Upper lobe of left lung (tissue), 6 donors: ENCODE measurements around the gene NFATC3. TPM values are rescaled to one million over a fixed set of nuclear protein-coding genes. Genes with fewer than 3 reads are reported as not detected.
"Not testable (repeated sequence)": the region's sequence is repeated elsewhere in the genome, so short reads cannot be mapped to it uniquely, and the experiment has no call there.

Experiments used
- ATAC-seq, 2 donors: fragments of 200-7000 bp; cut with Tn5 transposase; one replicate each; pipeline ENCODE4 v1.9.1; 2022; ENCODE audit warnings: mild to moderate bottlenecking in 2 of 2, moderate library complexity in 2 of 2; ENCODE audit not compliant: low FRiP score in 2 of 2
- DNase-seq, 2 donors: peaks; one replicate each; pipeline ENCODE4 v3.0.0-alpha.2; 2019 to 2020
- H3K27ac ChIP-seq, 4 donors: fragments of 200-600 bp; sonication (generic); one replicate each; pipeline ENCODE4 v1.5.1; 2016 to 2019
- H3K27me3 ChIP-seq, 4 donors: fragments of 200-600 bp; sonication (generic); one replicate each; pipeline ENCODE4 v1.5.1; 2017 to 2019
- H3K36me3 ChIP-seq, 4 donors: fragments of 200-600 bp; sonication (generic); one replicate each; pipeline ENCODE4 v1.5.1; 2016 to 2019
- H3K4me1 ChIP-seq, 4 donors: fragments of 200-600 bp; sonication (generic); one replicate each; pipeline ENCODE4 v1.5.1; 2018 to 2019
- H3K4me3 ChIP-seq, 4 donors: fragments of 200-600 bp; sonication (generic); one replicate each; pipeline ENCODE4 v1.5.1; 2017 to 2019; ENCODE audit warnings: mild to moderate bottlenecking in 2 of 4, moderate library complexity in 1 of 4
- H3K9me3 ChIP-seq, 4 donors: fragments of 200-600 bp; sonication (generic); one replicate each; pipeline ENCODE4 v1.5.1; 2018 to 2019
- CTCF ChIP-seq, 6 experiments: fragments of 450-650 bp in 4 of 6; fragments of 200-600 bp in 2 of 6; sonication (generic) in 2 of 6; IDR thresholded peaks; one replicate each; pipeline ENCODE4 v1.5.1; 2016 to 2019; ENCODE audit warnings: antibody characterized with exemption in 6 of 6
- EP300 ChIP-seq, 4 donors: sonication (generic); formaldehyde crosslinking; IDR thresholded peaks; one replicate each; pipeline ENCODE4 v1.5.1; 2017; ENCODE audit warnings: antibody characterized with exemption in 4 of 4, control low read depth in 2 of 4
- POLR2A ChIP-seq, 4 donors: fragments of 450-650 bp; IDR thresholded peaks; one replicate each; pipeline ENCODE4 v1.5.1; 2016 to 2017; ENCODE audit warnings: antibody characterized with exemption in 4 of 4, mild to moderate bottlenecking in 2 of 4
- POLR2AphosphoS5 ChIP-seq, 2 donors: sonication (generic); formaldehyde crosslinking; IDR thresholded peaks; one replicate each; pipeline ENCODE4 v1.5.1; 2017; ENCODE audit warnings: antibody characterized with exemption in 2 of 2
- WGBS, 2 donors: methylation state at CpG; one replicate each; pipeline ENCODE4 v1.1.5; 2017 to 2018; 5-methylcytosine and 5-hydroxymethylcytosine counted together
- total RNA-seq, 6 donors: library from RNA; depleted of rRNA in 4 of 6; stranded (reverse); fragments of >200 nt in 4 of 6; gene quantifications; one replicate each; pipeline versions ENCODE4 v1.1.0 to v1.2.1, GENCODE V29; 2016 to 2021
- donor health status: DM: no; HTN: no; CAD: no; lungs with moderate emphysema.
- donor health status: DM: no; HTN: yes; CAD: no; lungs with severe emphysema.

NFATC3 gene
- total RNA-seq, 6 donors from 2014 or later, result 49.1 to 95.3 (median 68.0) TPM

- DNase-seq, result no peak
- TF ChIP-seq CTCF (IDR thresholded peaks at IDR 0.05) (peak in 5 of 6 experiments; percentile 21 to 64 (median 53)), POLR2AphosphoS5 (IDR thresholded peaks at IDR 0.05) (no peak)
- 53 to 64% methylated on average over 2 of the region's 2 CpGs for WGBS, 2 donors
- Histone ChIP-seq H3K27me3 (no peaks in the 10 kb centered on the region), H3K4me1 (peaks cover 18 to 57% (median 26%) of the 10 kb centered on the region in 4 donors), H3K36me3 (peaks cover 0 to 3% (median 0%) of the 10 kb centered on the region in 4 donors), H3K9me3 (peaks cover 0 to 5% (median 0%) of the 10 kb centered on the region in 4 donors), H3K27ac (peak overlapping the region in 2 of 4 donors; percentile 23 to 42), H3K4me3 (no peak overlapping the region)
- peak; percentile 37 to 40 for ATAC-seq
Observed at GRCh38 chr16:68116256-68116867, 31.2 kb downstream of the NFATC3 start.

- Histone ChIP-seq H3K9me3 (no peaks in the 10 kb centered on the region), H3K4me3 (no peak overlapping the region), H3K27me3 (no peaks in the 10 kb centered on the region), H3K27ac (no peak overlapping the region), H3K36me3 (peaks cover 0 to 9% (median 0%) of the 10 kb centered on the region in 4 donors), H3K4me1 (peaks cover 18 to 53% (median 26%) of the 10 kb centered on the region in 4 donors)
- TF ChIP-seq POLR2AphosphoS5 (IDR thresholded peaks at IDR 0.05) (no peak), CTCF (IDR thresholded peaks at IDR 0.05) (no peak), POLR2A (IDR thresholded peaks at IDR 0.05) (no peak), EP300 (IDR thresholded peaks at IDR 0.05) (no peak)
- WGBS, 2 donors, result 75 to 89% methylated on average over 3 of the region's 3 CpGs
- ATAC-seq, result no peak
- DNase-seq, result no peak
Observed at GRCh38 chr16:68117884-68118283, 32.7 kb downstream of the NFATC3 start.

- not testable (repeated sequence) for H3K9me3 ChIP-seq, H3K27ac ChIP-seq, ATAC-seq, DNase-seq, H3K4me3 ChIP-seq, H3K27me3 ChIP-seq, H3K36me3 ChIP-seq
- 92 to 97% methylated on average over 13 of the region's 13 CpGs for WGBS, 2 donors
- H3K4me1 ChIP-seq, result peaks cover 14 to 42% (median 21%) of the 10 kb centered on the region in 4 donors
Observed at GRCh38 chr16:68118954-68119353, 33.8 kb downstream of the NFATC3 start.

- not testable (repeated sequence) for H3K9me3 ChIP-seq, H3K27ac ChIP-seq, H3K27me3 ChIP-seq, H3K4me3 ChIP-seq, ATAC-seq, H3K36me3 ChIP-seq, DNase-seq
- 83 to 89% methylated on average over 5 of the region's 5 CpGs for WGBS, 2 donors
- peaks cover 17 to 31% (median 20%) of the 10 kb centered on the region in 4 donors for H3K4me1 ChIP-seq
Observed at GRCh38 chr16:68120496-68120895, 35.3 kb downstream of the NFATC3 start.

GRCh38 chr16:68126395-68126794 is 41.2 kb downstream of the NFATC3 start:
- H3K9me3 ChIP-seq, result no peaks in the 10 kb centered on the region
- WGBS, 2 donors, result 76 to 92% methylated on average over 2 of the region's 2 CpGs
- H3K4me1 ChIP-seq, result peaks cover 0 to 21% (median 11%) of the 10 kb centered on the region in 4 donors
- H3K4me3 ChIP-seq, result no peak overlapping the region
- TF ChIP-seq POLR2A (IDR thresholded peaks at IDR 0.05), result no peak
- TF ChIP-seq CTCF (IDR thresholded peaks at IDR 0.05), result no peak
- no peak for TF ChIP-seq EP300 (IDR thresholded peaks at IDR 0.05)
- TF ChIP-seq POLR2AphosphoS5 (IDR thresholded peaks at IDR 0.05), result no peak
- H3K27me3 ChIP-seq, result no peaks in the 10 kb centered on the region
- no peak for DNase-seq
- ATAC-seq, result no peak
- no peak overlapping the region for H3K27ac ChIP-seq
- H3K36me3 ChIP-seq, result peaks cover 0 to 17% (median 6%) of the 10 kb centered on the region in 4 donors
